Muscle layer of duodenum (tissue), 2 donors: ENCODE measurements around the gene MYL2.

Experiments
- H3K27ac ChIP-seq: one replicate; pipeline ENCODE4 v1.7.0; 2013; ENCODE audit warnings: mild to moderate bottlenecking, low read length
- H3K27me3 ChIP-seq: one replicate; pipeline ENCODE4 v1.7.0; 2013; ENCODE audit warnings: low read depth, mild to moderate bottlenecking, control low read depth, low read length
- H3K36me3 ChIP-seq, 2 donors: one replicate each; pipeline ENCODE4 v1.7.0; 2013; ENCODE audit warnings: low read length in 2 of 2, control low read depth in 1 of 2, mild to moderate bottlenecking in 1 of 2; ENCODE audit not compliant: insufficient read depth in 2 of 2, control insufficient read depth in 1 of 2
- H3K4me1 ChIP-seq, 2 donors: one replicate each; pipeline ENCODE4 v1.7.0; 2013; ENCODE audit warnings: low read length in 2 of 2, mild to moderate bottlenecking in 2 of 2, control low read depth in 1 of 2, moderate library complexity in 1 of 2; ENCODE audit not compliant: insufficient read depth in 2 of 2, control insufficient read depth in 1 of 2
- H3K4me3 ChIP-seq, 2 donors: one replicate each; pipeline ENCODE4 v1.7.0; 2013; ENCODE audit warnings: low read length in 2 of 2, low read depth in 1 of 2, mild to moderate bottlenecking in 1 of 2
- H3K9me3 ChIP-seq, 2 donors: one replicate each; pipeline ENCODE4 v1.7.0; 2013; ENCODE audit warnings: low read length in 2 of 2, control low read depth in 1 of 2, mild to moderate bottlenecking in 1 of 2; ENCODE audit not compliant: control insufficient read depth in 1 of 2
- donor health status: healthy.

The MYL2 gene

GRCh38 chr12:110863161-110863560 lies 57.2 kb downstream of the MYL2 start:
- Histone ChIP-seq H3K9me3 (no peaks in the 10 kb centered on the region), H3K4me1 (no peaks in the 10 kb centered on the region), H3K27me3 (no peaks in the 10 kb centered on the region), H3K36me3 (no peaks in the 10 kb centered on the region), H3K4me3 (no peak overlapping the region), H3K27ac (no peak overlapping the region)

GRCh38 chr12:110862329-110862728 lies 58.0 kb downstream of the MYL2 start:
- Histone ChIP-seq H3K4me1 (no peaks in the 10 kb centered on the region), H3K36me3 (no peaks in the 10 kb centered on the region), H3K9me3 (no peaks in the 10 kb centered on the region), H3K27ac (no peak overlapping the region), H3K27me3 (no peaks in the 10 kb centered on the region), H3K4me3 (no peak overlapping the region)

GRCh38 chr12:110861729-110862128 lies 58.6 kb downstream of the MYL2 start:
- Histone ChIP-seq H3K9me3 (no peaks in the 10 kb centered on the region), H3K27ac (no peak overlapping the region), H3K4me1 (no peaks in the 10 kb centered on the region), H3K36me3 (no peaks in the 10 kb centered on the region), H3K4me3 (no peak overlapping the region), H3K27me3 (no peaks in the 10 kb centered on the region)
